H9 (cell line): Measurements from ENCODE around the gene MGRN1. TPM values are rescaled to one million over a fixed set of nuclear protein-coding genes. Genes with fewer than 3 reads are reported as not detected.

Experiments used
- DNase-seq: peaks from one replicate; pipeline ENCODE4 v3.0.0-alpha.2; 2017
- H2AFZ ChIP-seq: one replicate; pipeline ENCODE4 v1.6.1; 2013; ENCODE audit warnings: mild to moderate bottlenecking, low read length, control low read depth, moderate library complexity
- H2AK5ac ChIP-seq: 2 replicates; pipeline ENCODE4 v1.6.1; 2013; ENCODE audit warnings: low read length, control low read depth, mixed read lengths; ENCODE audit not compliant: insufficient read length
- H2BK120ac ChIP-seq: one replicate; pipeline ENCODE4 v1.6.1; 2013; ENCODE audit warnings: low read depth, mild to moderate bottlenecking, low read length, control low read depth, inconsistent platforms; ENCODE audit not compliant: poor library complexity, severe bottlenecking
- H2BK12ac ChIP-seq: 2 replicates; pipeline ENCODE4 v1.6.1; 2013; ENCODE audit warnings: low read length, control low read depth, mixed read lengths, low read depth; ENCODE audit not compliant: insufficient read length
- H2BK15ac ChIP-seq: 2 replicates; pipeline ENCODE4 v1.6.1; 2013; ENCODE audit warnings: low read depth, low read length, control low read depth
- H2BK20ac ChIP-seq: one replicate; pipeline ENCODE4 v1.6.1; 2013; ENCODE audit warnings: low read depth, mild to moderate bottlenecking, low read length, control low read depth, inconsistent platforms; ENCODE audit not compliant: poor library complexity, severe bottlenecking
- H2BK5ac ChIP-seq: 2 replicates; pipeline ENCODE4 v1.6.1; 2013; ENCODE audit warnings: low read length, control low read depth, mixed read lengths; ENCODE audit not compliant: insufficient read length
- H3K14ac ChIP-seq: 2 replicates; pipeline ENCODE4 v1.6.1; 2013; ENCODE audit warnings: low read length, control low read depth; ENCODE audit not compliant: insufficient read depth
- H3K18ac ChIP-seq: 2 replicates; pipeline ENCODE4 v1.6.1; 2013; ENCODE audit warnings: low read depth, mild to moderate bottlenecking, mixed read lengths, low read length, control low read depth; ENCODE audit not compliant: insufficient read length
- H3K23ac ChIP-seq: 2 replicates; pipeline ENCODE4 v1.6.1; 2013; ENCODE audit warnings: low read length, control low read depth, mixed read lengths, low read depth; ENCODE audit not compliant: insufficient read length
- H3K23me2 ChIP-seq: 2 replicates; pipeline ENCODE4 v1.6.1; 2013; ENCODE audit warnings: low read depth, mild to moderate bottlenecking, mixed read lengths, low read length, control low read depth; ENCODE audit not compliant: insufficient read length, poor library complexity, severe bottlenecking
- H3K27ac ChIP-seq: 2 replicates; pipeline ENCODE4 v1.5.1; 2013; ENCODE audit warnings: low read length, control low read depth, mixed read lengths, low read depth; ENCODE audit not compliant: insufficient read length
- H3K27me3 ChIP-seq: 2 replicates; pipeline ENCODE4 v1.6.1; 2013; ENCODE audit warnings: low read length, control low read depth, inconsistent platforms; ENCODE audit not compliant: insufficient read depth
- H3K4ac ChIP-seq: 2 replicates; pipeline ENCODE4 v1.6.1; 2013; ENCODE audit warnings: low read depth, mild to moderate bottlenecking, control low read depth, inconsistent platforms, low read length, moderate library complexity
- H3K4me1 ChIP-seq: 2 replicates; pipeline ENCODE4 v1.6.1; 2013; ENCODE audit warnings: low read length, control low read depth, inconsistent platforms; ENCODE audit not compliant: insufficient read depth
- H3K4me2 ChIP-seq: 2 replicates; pipeline ENCODE4 v1.6.1; 2013; ENCODE audit warnings: low read length, control low read depth, mixed read lengths; ENCODE audit not compliant: insufficient read length, insufficient read depth
- H3K56ac ChIP-seq: 2 replicates; pipeline ENCODE4 v1.6.1; 2013; ENCODE audit warnings: low read depth, mild to moderate bottlenecking, mixed read lengths, low read length, control low read depth; ENCODE audit not compliant: insufficient read length
- H3K79me1 ChIP-seq: 2 replicates; pipeline ENCODE4 v1.6.1; 2013; ENCODE audit warnings: low read depth, mild to moderate bottlenecking, moderate library complexity, low read length, control low read depth, inconsistent platforms; ENCODE audit not compliant: insufficient read depth, poor library complexity, severe bottlenecking
- H3K79me2 ChIP-seq: 2 replicates; pipeline ENCODE4 v1.6.1; 2013; ENCODE audit warnings: low read length, control low read depth, inconsistent platforms; ENCODE audit not compliant: insufficient read depth
- H3K9ac ChIP-seq: 2 replicates; pipeline ENCODE4 v1.6.1; 2013; ENCODE audit warnings: low read length, control low read depth, mixed read lengths; ENCODE audit not compliant: insufficient read length; ENCODE audit errors: extremely low read depth
- H3K9me3 ChIP-seq: one replicate; pipeline ENCODE4 v1.6.1; 2013; ENCODE audit warnings: low read depth, low read length, inconsistent platforms; ENCODE audit not compliant: control insufficient read depth
- H3T11ph ChIP-seq: one replicate; pipeline ENCODE4 v1.6.1; 2013; ENCODE audit warnings: mild to moderate bottlenecking, low read length, control low read depth, inconsistent platforms
- H4K20me1 ChIP-seq: one replicate; pipeline ENCODE4 v1.6.1; 2013; ENCODE audit not compliant: control insufficient read depth, insufficient read length, insufficient read depth
- H4K5ac ChIP-seq: 2 replicates; pipeline ENCODE4 v1.6.1; 2013; ENCODE audit warnings: low read depth, mild to moderate bottlenecking, mixed read lengths, low read length, control low read depth; ENCODE audit not compliant: insufficient read length
- H4K8ac ChIP-seq: replicated peaks from 2 replicates; pipeline ENCODE4 v1.6.1; 2013; ENCODE audit warnings: low read length, control low read depth, mixed read lengths, low read depth; ENCODE audit not compliant: insufficient read length
- H4K91ac ChIP-seq: 2 replicates; pipeline ENCODE4 v1.6.1; 2013; ENCODE audit warnings: low read depth, mild to moderate bottlenecking, moderate library complexity, mixed read lengths, low read length, control low read depth; ENCODE audit not compliant: insufficient read length
- H3K27ac Mint-ChIP-seq, 3 experiments: 2 replicates in 2 of 3; 3 replicates in 1 of 3; pipeline ENCODE4 v1.8.0; 2020 to 2021; ENCODE audit warnings: mixed read lengths in 3 of 3, mild to moderate bottlenecking in 1 of 3, moderate library complexity in 1 of 3
- H3K27me3 Mint-ChIP-seq: 2 replicates; pipeline ENCODE4 v1.8.0; 2021; ENCODE audit warnings: low read depth, mild to moderate bottlenecking, moderate library complexity, mixed read lengths
- H3K36me3 Mint-ChIP-seq, 3 experiments: 2 replicates in 2 of 3; 3 replicates in 1 of 3; pipeline ENCODE4 v1.8.0; 2020 to 2021; ENCODE audit warnings: low read depth in 3 of 3, mixed read lengths in 3 of 3; ENCODE audit not compliant: insufficient read depth in 1 of 3
- H3K4me1 Mint-ChIP-seq, 2 experiments: 2 replicates each; pipeline ENCODE4 v1.8.0; 2020; ENCODE audit warnings: mixed read lengths in 2 of 2
- H3K4me3 Mint-ChIP-seq, 2 experiments: 2 replicates in 1 of 2; 3 replicates in 1 of 2; pipeline ENCODE4 v1.8.0; 2020 to 2021; ENCODE audit warnings: mild to moderate bottlenecking in 2 of 2, mixed read lengths in 2 of 2, moderate library complexity in 1 of 2
- H3K9me3 Mint-ChIP-seq, 2 experiments: 2 replicates in 1 of 2; 3 replicates in 1 of 2; pipeline ENCODE4 v1.8.0; 2020; ENCODE audit warnings: mild to moderate bottlenecking in 2 of 2, mixed read lengths in 2 of 2, moderate library complexity in 1 of 2
- CTCF ChIP-seq: fragments of 200-600 bp; sonication (generic); conservative IDR thresholded peaks from 3 replicates; pipeline ENCODE4 v1.8.0; 2021; ENCODE audit warnings: antibody characterized with exemption, mild to moderate bottlenecking
- WGBS: extraction: QIAGEN DNeasy Blood & Tissue Kit; methylation state at CpG from one replicate; pipeline ENCODE4 v1.1.7; 2013; ENCODE audit warnings: missing lambda C conversion rate, low lambda C conversion rate, mixed read lengths; ENCODE audit not compliant: insufficient read length; ENCODE audit errors: extremely low coverage; 5-methylcytosine and 5-hydroxymethylcytosine counted together
- total RNA-seq: library from RNA; stranded (reverse); gene quantifications from 2 replicates; pipeline ENCODE4 v1.2.1, GENCODE V29; 2021

MGRN1 gene
- total RNA-seq, 1 experiment from 2014 or later, result 91.6 TPM

GRCh38 chr16:4574919-4575705 lies 49.5 kb upstream of the MGRN1 start:
- H2BK12ac ChIP-seq, result no peak overlapping the region
- peak; percentile 72 for DNase-seq
- H3K4me1 ChIP-seq, result peaks cover 4% of the 10 kb centered on the region; the same call in 1 of the 2 replicates
- H2BK15ac ChIP-seq, result no peak overlapping the region
- Mint-ChIP-seq H3K36me3 (peaks cover 0 to 9% (median 0%) of the 10 kb centered on the region in 3 experiments; a peak in 4 of 7 replicates), H3K4me3 (no peak overlapping the region), H3K4me1 (peaks cover 15 to 20% of the 10 kb centered on the region in 2 experiments), H3K27me3 (peaks cover 4% of the 10 kb centered on the region), H3K9me3 (no peaks in the 10 kb centered on the region; a peak in 1 of 5 replicates), H3K27ac (peak overlapping the region in 1 of 3 experiments; percentile 62; a peak in 1 of 7 replicates)
- H3K14ac ChIP-seq, result no peak overlapping the region; the same call in 1 of the 2 replicates
- H2BK5ac ChIP-seq, result no peak overlapping the region
- no peak overlapping the region for H2BK120ac ChIP-seq
- H2BK20ac ChIP-seq, result no peak overlapping the region
- H3K27ac ChIP-seq, result no peak overlapping the region
- no peaks in the 10 kb centered on the region for H3K27me3 ChIP-seq
- no peaks in the 10 kb centered on the region for H3K79me1 ChIP-seq
- no peak overlapping the region for H3K9ac ChIP-seq
- no peak overlapping the region for H2AFZ ChIP-seq
- H3K56ac ChIP-seq, result no peak overlapping the region
- no peak overlapping the region for H3K4me2 ChIP-seq
- H4K8ac ChIP-seq, result no peak overlapping the region
- H3K4ac ChIP-seq, result no peak overlapping the region
- H3K9me3 ChIP-seq, result no peaks in the 10 kb centered on the region
- H4K5ac ChIP-seq, result no peak overlapping the region
- WGBS, result no CpG with 5 or more reads among the region's 11 CpGs
- peak; percentile 54; the same call in 2 of the 3 replicates for TF ChIP-seq CTCF
- H3K18ac ChIP-seq, result peak overlapping the region; percentile 31
- no peaks in the 10 kb centered on the region for H3K79me2 ChIP-seq
- H4K20me1 ChIP-seq, result no peaks in the 10 kb centered on the region
- no peak overlapping the region for H2AK5ac ChIP-seq
- H4K91ac ChIP-seq, result no peak overlapping the region
- H3K23me2 ChIP-seq, result no peaks in the 10 kb centered on the region
- no peak overlapping the region for H3T11ph ChIP-seq
- H3K23ac ChIP-seq, result no peak overlapping the region
